GM19025 (cell line): ENCODE data around the gene RAD51B.

Experiments
- ATAC-seq: cut with Tn5 transposase; IDR thresholded peaks from one replicate; pipeline ENCODE4 v1.9.1; 2021; ENCODE audit warnings: mild to moderate bottlenecking, low read depth, moderate library complexity; ENCODE audit not compliant: unreplicated experiment

Gene RAD51B

DNA sequence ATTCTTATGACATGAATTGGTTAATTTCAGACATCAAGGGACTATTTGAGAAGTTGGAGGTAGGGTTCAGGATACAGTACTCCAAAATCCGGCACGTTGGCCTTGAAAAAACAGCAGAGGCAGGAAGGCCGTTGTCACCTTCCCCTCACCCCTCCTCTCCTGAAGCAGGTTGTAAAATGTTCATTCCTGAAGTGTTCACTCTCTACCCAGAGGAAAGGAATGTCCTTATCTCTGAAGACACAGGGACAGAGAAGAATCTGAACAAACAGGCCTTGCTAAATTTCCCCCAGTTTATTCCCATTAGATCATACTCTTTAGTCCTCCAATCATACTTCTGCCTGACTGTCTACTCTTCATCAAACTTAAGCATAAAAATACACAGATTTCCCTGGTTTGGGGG lies 659.7 kb downstream of the RAD51B start:
- no peak for ATAC-seq

DNA sequence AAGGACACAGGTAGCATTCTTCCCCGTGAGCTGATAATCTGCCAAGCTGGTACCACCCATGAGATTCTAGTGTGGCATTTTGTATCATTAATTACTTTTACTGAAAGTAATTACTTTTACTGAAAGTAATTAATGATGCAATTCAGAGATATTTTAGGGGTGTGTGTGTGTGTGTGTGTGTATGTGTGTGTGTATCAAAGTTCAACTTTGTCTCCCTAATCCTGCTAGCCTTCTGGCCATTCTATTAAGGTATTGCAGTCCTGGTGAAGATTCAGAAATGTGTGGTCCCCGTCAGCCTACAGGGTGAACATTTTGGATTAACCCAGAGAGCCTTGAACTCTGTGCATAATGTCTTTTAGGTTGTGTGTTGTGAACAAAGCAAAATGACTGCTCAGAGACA lies 662.4 kb downstream of the RAD51B start:
- no peak for ATAC-seq

DNA sequence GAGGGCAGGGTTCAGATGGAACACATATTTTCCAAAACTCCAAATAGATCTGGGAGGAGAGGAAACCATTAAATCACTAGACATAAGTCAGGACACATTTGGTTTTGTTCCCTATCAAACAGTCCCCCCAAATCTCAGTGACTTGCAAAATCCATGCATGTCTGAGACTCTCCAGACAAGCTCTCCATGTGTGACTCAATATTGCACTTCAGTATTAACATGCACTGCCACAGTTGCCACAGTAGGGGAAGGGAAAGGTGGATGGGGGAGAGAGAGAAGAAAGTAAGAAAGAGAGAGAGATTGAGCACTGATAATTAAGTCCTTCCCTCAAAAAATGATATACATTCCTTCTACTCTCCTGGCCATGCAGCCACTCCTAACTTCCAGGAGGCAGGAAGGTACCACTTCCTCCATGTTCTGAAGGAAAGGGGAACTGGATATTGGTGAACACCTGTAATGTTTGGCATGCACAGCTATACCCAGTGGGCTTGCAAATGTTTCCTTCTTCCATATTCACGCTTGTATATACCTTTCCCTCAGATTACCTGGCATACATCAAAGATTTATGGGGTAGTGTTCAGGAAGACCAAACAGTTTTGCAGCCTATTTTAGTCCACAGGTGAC lies 663.3 kb downstream of the RAD51B start:
- no peak for ATAC-seq

DNA sequence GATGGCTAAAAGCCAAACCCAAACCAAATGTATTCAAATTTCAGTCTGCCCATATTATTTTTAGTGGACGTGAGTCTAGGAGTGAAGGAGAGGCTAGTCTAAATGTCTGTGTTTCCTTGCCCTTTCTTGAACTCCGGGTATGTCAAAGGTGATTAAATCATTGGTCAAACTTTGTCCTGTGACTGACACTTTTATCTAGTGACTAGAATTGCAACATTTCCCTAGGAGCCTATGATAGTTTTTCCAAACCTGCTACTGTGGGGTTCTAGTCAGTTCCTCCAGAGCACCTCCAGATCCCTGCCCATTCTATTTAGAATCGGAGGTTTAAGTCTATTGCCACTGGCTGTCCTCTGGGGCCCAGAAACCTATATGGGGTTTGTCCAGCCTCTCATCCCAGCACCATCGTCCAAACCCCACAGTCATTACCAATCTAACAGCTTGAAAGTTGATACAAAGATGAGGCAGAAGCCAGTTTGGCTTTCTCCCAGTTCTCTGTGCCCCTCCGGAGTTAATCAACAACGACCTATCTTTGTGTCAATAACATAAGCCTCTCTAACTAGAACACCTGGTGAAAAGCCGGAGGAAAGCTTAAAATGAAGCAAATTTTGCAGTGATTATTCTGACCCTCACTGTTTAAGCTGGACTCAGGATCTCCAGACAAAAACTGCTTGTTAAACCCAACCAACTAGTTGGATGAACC lies 666.6 kb downstream of the RAD51B start:
- no peak for ATAC-seq

DNA sequence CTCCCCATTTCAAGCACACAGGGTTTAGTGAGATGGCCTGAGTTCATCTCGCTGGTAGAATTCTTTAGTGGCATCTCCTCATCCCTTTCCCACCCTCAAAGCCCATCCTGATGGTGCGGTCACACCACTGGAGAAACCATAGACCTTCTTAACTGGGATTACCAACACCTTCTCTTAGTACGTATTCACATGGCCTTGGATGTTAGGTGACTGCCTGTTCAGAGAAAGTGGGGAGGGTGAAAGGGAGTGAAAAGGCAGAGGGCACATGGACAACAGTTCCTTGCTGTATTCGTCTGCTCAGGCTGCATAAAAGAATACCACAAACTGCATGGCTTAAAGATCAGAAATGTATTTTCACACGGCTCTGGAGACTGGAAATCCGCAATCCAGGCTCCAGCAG lies 667.2 kb downstream of the RAD51B start:
- ATAC-seq: no peak

DNA sequence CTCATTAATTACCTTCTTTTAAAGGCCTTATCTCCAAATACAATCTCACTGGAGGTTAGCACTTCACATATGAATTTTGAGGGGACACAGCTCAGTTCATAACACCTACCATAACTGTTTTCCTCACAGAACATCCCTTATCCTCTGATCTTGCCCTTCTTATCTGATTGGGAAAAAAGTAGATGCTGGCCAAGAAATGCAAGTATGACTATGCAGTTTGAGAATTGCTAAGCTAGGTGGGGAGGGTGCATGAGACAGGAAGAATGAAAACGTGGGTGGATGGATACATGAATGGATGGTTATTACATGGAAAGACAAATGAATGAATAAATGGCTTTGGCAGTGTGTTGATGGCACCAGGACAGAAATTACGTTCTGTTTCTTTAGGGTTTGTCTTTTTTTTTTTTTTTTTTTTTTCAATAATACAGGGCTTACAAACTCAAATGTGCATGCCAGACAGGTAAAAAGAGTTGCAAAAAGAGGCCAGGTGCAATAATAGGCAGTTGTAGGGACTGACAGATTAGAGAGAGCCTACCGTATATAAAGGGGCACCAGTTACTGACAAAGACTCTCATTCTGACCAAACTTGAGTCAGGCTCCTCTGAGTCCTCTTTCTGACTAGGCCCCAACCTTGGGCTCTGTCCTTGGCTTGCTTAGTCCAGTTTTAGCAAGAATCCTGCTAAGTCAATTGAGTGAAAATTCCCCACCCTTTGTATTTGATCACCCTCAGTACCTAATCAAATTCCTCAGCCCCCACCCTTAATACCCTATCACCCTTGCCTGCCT lies 668.4 kb downstream of the RAD51B start:
- ATAC-seq: no peak

DNA sequence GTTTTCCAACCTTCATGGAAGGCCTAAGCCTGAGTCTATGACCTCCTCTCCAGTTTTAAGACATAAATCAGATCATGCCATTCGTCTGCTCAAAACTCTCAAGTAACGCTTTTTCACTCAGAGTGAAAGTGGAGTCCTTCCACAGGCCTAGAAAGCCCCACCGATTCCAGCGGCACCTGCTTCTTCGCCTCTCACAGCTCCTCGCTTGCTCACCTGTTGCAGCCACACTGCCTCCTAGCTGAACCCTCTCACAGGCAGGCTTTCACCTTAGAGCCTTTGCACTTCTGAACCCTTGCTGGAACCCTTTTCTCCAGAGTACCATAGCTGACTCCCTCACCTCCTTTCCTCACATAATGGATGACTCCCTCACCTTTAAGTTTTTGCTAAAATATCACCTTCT lies 672.2 kb downstream of the RAD51B start:
- no peak for ATAC-seq

DNA sequence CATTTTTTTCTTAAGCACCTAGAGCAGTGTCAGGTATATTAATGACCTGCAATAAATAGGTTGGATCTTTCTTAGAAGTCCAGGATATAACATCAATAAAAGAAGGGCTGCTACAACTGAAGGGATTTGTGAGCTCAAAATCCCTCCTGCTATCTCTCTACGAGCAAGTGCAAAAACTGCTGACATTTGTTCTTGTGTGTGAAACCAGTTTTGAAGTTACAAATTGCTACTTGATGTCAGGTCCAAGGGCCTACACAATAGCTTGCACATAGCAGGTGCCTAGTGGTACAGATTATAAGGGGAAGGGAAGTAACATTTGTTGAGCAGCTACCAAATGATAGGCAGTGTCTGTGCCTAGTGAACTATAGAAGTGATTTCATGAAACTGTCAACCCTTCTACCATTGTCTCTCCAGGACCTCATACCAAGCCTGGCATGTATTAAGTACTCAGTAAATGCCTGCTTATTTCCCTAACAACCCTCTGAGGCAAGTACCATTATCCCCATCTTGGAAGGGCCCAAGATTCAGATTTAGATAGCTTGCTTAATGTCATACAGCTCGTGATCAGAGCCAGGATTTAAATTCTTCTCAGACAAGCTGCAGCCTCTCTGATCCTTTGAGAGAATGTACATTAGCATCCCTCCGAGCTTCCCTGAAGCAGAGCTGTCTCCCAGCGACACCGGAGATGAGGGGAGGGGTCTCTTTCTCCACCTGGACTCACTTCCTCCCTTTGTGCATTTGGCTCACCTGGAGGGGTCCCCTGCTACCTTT lies 673.0 kb downstream of the RAD51B start:
- no peak for ATAC-seq

DNA sequence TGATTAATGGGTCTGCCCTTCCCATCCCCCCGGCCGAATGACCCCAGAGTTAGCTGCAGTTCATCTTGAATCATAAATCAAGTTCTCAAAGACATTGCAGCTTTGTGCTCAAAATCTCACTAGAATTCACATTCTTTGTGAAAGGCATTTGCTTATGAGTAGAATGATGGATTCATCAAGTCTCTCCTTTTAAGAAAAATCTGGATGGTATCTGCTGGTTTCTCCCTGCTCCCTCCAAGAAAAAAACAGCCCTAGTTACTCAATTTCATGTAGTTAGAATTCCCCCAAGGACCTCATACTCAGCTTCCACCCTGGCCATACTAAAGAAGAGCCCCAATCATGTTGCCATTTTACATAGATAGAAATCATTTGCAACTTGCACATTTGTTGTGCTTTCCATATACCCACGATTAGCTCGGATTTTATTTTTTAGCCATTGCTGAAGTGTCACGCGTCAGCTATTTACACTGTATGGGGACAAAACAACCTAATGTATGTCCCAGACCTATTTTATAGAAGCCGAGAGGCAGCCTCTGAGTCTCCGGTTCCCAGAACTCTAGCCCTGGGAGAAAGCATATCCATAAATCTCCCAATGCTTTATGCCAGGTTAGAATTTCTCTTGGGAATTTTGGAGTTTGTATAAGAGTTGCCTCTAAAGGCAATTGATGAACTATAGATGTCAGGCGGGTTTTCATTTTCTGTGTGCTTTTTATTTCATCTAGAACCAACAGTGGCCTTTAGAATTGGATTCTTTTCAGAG lies 673.8 kb downstream of the RAD51B start:
- ATAC-seq: no peak

DNA sequence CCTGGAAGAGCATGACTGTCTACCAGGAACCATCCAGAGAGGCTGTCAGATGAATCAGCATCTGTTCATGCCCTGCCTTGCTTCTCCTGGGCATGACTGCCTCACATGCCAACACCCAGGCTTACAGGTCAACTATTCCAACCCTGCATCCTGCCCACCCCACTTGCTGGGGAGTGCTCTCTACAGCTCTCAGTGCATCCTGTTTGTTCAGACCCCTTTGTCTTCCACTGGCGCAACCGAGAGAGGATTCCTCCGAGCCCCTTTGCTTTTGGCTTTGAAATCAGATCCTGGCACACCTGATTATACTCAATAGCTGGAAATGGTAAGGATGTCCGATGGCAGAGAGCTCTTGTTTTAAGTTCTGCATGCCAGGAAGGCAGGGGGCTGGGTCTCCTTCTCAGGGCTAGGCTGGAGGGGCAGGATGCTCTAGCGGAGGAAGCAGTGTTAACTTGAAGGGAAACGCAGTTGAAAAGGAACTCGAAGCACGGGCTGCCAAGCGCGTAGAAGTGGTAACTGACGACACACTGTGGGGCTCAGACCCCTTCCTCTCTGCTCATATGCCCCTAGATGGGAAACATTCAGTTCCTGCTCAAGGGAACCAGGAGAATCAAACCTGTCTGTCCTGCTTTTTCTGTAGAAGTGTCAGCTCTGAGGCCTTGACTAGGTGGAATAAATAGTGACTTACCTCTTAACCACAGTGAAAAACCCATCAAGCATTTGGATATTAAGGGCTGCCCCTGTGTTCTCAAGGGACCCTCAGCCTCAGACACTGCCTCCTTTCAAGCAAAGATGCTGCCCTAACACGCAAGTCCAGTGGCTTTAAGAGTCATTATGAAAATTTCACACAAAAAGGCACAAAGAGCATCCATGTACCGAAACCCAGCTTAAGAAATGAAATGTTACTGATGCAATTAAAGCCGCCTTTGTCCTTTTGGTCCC lies 675.8 kb downstream of the RAD51B start:
- peak; percentile 67 for ATAC-seq

DNA sequence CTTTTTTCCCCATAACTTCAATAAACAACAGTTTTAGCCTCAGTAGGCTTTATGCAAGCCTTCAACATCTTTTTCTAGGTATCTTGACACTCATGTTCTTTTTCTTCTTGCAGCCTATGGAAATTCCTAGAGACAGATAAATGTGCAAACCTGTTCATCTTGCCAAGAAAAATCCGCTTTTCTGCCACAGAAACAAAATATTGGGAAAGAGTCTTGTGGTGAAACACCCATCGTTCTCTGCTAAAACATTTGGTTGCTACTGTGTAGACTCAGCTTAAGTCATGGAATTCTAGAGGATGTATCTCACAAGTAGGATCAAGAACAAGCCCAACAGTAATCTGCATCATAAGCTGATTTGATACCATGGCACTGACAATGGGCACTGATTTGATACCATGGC lies 677.4 kb downstream of the RAD51B start:
- no peak for ATAC-seq

DNA sequence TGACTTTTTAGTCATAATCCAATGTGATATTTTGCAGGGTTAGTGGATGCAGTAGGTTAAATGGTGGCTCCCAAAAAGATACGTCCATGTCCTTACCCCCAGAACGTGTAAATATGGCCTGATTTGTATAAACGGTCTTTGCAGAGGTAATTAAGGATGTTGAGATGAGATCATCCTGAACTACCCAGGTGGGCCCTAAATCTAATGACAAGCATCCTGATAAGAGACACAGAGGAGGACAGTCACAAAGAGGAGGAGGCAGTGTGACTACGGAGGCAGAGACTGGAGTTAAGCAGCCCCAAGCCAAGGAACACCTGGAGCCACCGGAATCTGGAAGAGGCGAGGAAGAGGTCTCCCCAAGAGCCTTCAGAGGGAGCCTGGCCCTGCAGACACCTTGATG lies 679.9 kb downstream of the RAD51B start:
- no peak for ATAC-seq

DNA sequence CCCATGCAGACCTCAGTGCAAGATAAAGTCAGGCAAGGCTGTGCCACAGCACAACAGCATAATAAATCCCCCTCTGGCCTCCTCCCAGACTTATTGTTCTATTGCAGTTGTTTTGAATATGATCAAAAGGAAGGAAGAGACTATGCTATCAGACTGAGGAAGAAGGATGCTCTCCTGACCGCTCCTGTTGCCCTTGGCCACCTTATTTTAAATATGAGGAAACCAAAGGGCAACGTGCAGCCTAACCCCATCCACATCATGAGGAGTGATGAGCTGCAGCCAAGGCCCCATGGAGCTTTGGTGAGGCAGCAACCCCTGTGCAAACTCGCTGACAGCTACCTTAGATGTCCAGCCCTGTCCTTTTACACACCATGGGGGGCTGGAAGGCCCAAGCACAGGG lies 681.6 kb downstream of the RAD51B start:
- ATAC-seq: no peak

DNA sequence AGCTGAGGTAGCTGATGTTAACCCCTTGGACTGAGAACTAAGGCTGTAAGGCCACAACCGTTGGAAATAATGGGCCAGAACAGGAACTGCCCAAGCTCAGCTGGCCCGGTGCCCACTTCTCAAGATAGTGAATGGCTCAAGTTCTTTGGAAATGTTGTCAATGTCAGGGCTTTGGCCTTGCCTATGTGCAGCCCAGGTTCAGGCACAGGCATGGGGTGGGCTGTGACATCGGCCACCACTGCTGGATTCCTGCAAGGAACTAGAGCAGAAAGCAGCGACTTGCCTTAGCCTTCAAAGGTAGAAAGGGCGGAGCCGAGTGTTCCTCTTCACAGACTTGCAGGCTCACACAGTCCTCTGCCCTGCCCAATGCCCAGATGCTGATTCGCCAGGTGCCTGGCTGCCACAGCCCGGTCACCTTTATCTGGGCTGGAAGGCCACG lies 682.1 kb downstream of the RAD51B start:
- no peak for ATAC-seq

DNA sequence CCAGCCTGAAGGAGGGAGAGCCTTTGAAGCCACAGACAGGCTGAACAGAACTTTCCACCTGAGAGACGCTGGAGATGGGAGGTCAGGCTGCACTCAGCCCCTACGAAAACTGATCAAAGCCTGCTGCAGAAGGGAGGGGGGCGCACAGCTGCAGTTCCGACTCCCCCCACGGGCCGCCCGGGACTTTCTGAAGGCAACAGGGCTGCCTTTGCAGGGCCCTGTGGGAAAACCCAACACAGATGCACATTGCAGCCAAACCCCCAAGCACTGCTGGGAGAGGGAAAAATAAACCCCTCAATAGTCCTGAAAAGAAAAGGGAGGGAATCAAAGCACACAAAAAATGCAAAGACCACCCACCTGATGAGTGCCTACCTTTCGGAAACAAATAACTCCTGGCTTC lies 682.7 kb downstream of the RAD51B start:
- ATAC-seq: no peak

DNA sequence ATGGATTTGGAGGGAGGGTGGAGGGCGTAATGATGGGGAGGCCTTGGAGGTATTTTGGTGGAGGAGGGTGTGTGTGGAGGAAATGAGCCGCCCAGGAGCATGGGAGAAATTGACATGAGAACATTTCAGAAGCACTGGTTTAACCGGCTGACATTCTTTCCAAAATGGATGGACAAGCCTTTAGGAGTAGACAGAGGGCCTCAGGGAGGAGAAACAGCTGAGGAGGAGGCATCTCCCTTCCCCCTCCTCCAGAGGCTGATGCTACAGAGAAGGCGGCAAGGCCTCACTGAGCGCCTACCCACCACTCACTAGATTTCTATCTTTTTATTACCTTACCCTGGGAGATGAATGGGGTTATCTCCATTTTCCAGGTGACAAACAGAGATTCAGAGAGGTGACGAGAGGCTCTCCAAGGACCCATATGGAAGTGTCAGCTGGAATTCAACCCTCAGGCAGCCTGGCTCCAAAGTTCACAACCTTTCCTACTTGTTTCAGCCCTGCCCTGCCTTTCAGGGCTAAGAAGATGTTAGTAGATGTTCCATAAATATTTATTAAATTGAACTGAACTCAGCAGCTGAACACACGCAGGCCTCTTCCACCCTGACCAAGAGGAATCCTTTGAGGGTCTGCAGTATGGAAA lies 683.7 kb downstream of the RAD51B start:
- ATAC-seq: no peak

DNA sequence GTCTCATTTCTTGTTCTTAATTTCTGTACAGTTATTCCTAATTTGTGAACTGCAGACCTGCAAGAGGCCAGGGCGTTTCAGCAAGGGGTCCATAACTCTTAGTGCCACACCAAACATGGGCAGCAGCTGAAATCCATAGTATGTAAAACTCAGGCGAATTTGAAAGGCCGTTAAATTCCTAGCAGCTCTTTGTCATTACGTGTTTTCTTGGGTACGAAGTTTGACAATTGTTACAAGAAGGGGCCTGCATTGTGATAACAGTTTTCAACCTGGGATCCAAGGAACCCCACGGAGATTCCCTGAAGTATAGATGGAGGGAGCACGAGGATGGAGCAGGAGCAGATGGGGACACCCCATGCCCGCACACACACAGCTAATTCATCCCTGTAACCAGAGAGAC lies 685.3 kb downstream of the RAD51B start:
- ATAC-seq: no peak

DNA sequence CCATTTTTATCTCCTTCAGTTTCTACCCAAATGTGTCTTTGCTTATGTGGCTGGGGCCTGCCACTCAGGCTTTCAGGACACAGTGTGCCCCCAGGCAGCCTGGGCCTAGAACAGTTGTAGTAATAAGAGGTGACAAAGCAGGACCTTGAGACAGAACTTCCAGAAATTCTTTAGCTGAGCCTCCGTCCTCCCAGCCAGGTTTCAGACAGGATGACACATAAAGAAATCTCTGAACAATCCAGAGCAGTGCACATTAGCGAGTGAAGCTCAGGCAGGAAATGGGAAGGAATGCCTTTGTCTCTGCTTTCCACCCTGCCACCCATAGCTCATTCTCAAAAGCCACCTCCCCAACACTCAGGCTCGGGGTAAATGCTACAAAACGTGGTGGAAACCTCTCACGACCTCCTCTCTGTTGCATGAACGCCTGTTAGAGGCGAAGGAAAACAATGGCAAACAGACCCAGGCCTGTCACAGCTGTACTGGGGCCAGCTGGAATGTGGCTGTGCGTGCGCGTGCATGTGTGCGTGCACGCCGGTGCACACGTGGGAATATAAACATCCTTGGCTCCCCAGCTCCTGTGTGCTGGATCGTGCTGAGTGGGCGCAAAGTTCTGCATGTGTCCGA lies 686.6 kb downstream of the RAD51B start:
- ATAC-seq: no peak
